PC-9 (cell line): ENCODE measurements around the gene ACOXL.

Experiments used
- CTCF ChIP-seq: fragments of 200-600 bp; sonication (generic); conservative IDR thresholded peaks from 2 replicates; pipeline ENCODE4 v1.6.1; 2017; ENCODE audit warnings: mixed run types, antibody characterized with exemption, mild to moderate bottlenecking, moderate library complexity
- EZH2 ChIP-seq: fragments of 200-600 bp; sonication (generic); IDR thresholded peaks from 2 replicates; pipeline ENCODE4 v1.8.0; 2017; ENCODE audit warnings: antibody characterized with exemption, low read depth

GRCh38 chr2:111057721-111058120 is 325.3 kb downstream of the ACOXL start:
- no peak for TF ChIP-seq EZH2
- no peak for TF ChIP-seq CTCF
